ENCODE data around the gene RETREG1. TPM values are rescaled to one million over a fixed set of nuclear protein-coding genes. Genes with fewer than 3 reads are reported as not detected.
"Not testable (repeated sequence)": the region's sequence is repeated elsewhere in the genome, so short reads cannot be mapped to it uniquely, and the experiment has no call there.

Gene RETREG1
- total RNA-seq, 6 donors from 2014 or later = 17.6 to 50.2 (median 28.3) TPM

GRCh38 chr5:16654647-16655334, 38.0 kb upstream of the RETREG1 start:
- Histone ChIP-seq H3K36me3 (no peaks in the 10 kb centered on the region), H3K9me3 (no peaks in the 10 kb centered on the region), H3K27ac (no peak overlapping the region), H3K4me1 (no peaks in the 10 kb centered on the region), H3K27me3 (no peaks in the 10 kb centered on the region), H3K4me3 (no peak overlapping the region)
- TF ChIP-seq CTCF (IDR thresholded peaks at IDR 0.05) = no peak
- no peak for TF ChIP-seq POLR2AphosphoS5 (IDR thresholded peaks at IDR 0.05)
- TF ChIP-seq POLR2A (IDR thresholded peaks at IDR 0.05) = no peak
- TF ChIP-seq EP300 (IDR thresholded peaks at IDR 0.05) = no peak
- 41 to 46% methylated on average over 6 of the region's 6 CpGs for WGBS, 2 donors
- ATAC-seq (ENCODE audit: low FRiP score in 2 of 2) (no peak), DNase-seq (no peak)

GRCh38 chr5:16648739-16649138, 31.9 kb upstream of the RETREG1 start:
- 83 to 93% methylated on average over 2 to 8 of the region's 8 CpGs for WGBS, 2 donors
- not testable (repeated sequence) for DNase-seq; ATAC-seq (ENCODE audit: low FRiP score in 2 of 2); H3K9me3 ChIP-seq; H3K27me3 ChIP-seq; H3K27ac ChIP-seq; H3K4me1 ChIP-seq; H3K36me3 ChIP-seq; H3K4me3 ChIP-seq

- no peak for ATAC-seq (ENCODE audit: low FRiP score in 2 of 2)
Measured at GRCh38 chr5:16644301-16644889, 27.6 kb upstream of the RETREG1 start.

GRCh38 chr5:16642867-16643266, 26.1 kb upstream of the RETREG1 start:
- no peaks in the 10 kb centered on the region for H3K36me3 ChIP-seq
- WGBS, 2 donors = 77 to 84% methylated on average over 2 of the region's 2 CpGs
- no peak overlapping the region for H3K4me3 ChIP-seq
- no peaks in the 10 kb centered on the region for H3K4me1 ChIP-seq
- no peaks in the 10 kb centered on the region for H3K9me3 ChIP-seq
- no peaks in the 10 kb centered on the region for H3K27me3 ChIP-seq
- DNase-seq = no peak
- ATAC-seq (ENCODE audit: low FRiP score in 2 of 2) = no peak
- H3K27ac ChIP-seq = no peak overlapping the region
- TF ChIP-seq EP300 (IDR thresholded peaks at IDR 0.05) (no peak), POLR2AphosphoS5 (IDR thresholded peaks at IDR 0.05) (no peak), CTCF (IDR thresholded peaks at IDR 0.05) (no peak), POLR2A (IDR thresholded peaks at IDR 0.05) (no peak)

More at GRCh38 chr5:16644301-16644889, 27.6 kb upstream of the RETREG1 start:
- H3K4me3 ChIP-seq = no peak overlapping the region
- DNase-seq = no peak
- no peaks in the 10 kb centered on the region for H3K4me1 ChIP-seq
- H3K27me3 ChIP-seq = no peaks in the 10 kb centered on the region
- TF ChIP-seq POLR2AphosphoS5 (IDR thresholded peaks at IDR 0.05) (no peak), EP300 (IDR thresholded peaks at IDR 0.05) (no peak), POLR2A (IDR thresholded peaks at IDR 0.05) (no peak), CTCF (IDR thresholded peaks at IDR 0.05) (no peak)
- H3K27ac ChIP-seq = no peak overlapping the region
- no peaks in the 10 kb centered on the region for H3K9me3 ChIP-seq
- no peaks in the 10 kb centered on the region for H3K36me3 ChIP-seq
- 93 to 98% methylated on average over 11 of the region's 11 CpGs for WGBS, 2 donors

- H3K4me3 ChIP-seq = no peak overlapping the region
- no peak for DNase-seq
- no peaks in the 10 kb centered on the region for H3K4me1 ChIP-seq
- no peaks in the 10 kb centered on the region for H3K27me3 ChIP-seq
- H3K36me3 ChIP-seq = no peaks in the 10 kb centered on the region
- no peak for ATAC-seq (ENCODE audit: low FRiP score in 2 of 2)
- 90 to 94% methylated on average over 4 of the region's 4 CpGs for WGBS, 2 donors
- H3K27ac ChIP-seq = no peak overlapping the region
- H3K9me3 ChIP-seq = no peaks in the 10 kb centered on the region
- TF ChIP-seq POLR2AphosphoS5 (IDR thresholded peaks at IDR 0.05) (no peak), CTCF (IDR thresholded peaks at IDR 0.05) (no peak), EP300 (IDR thresholded peaks at IDR 0.05) (no peak), POLR2A (IDR thresholded peaks at IDR 0.05) (no peak)
Measured at GRCh38 chr5:16639206-16639605, 22.4 kb upstream of the RETREG1 start.
